ENCODE measurements around the gene PNP. TPM values are rescaled to one million over a fixed set of nuclear protein-coding genes. Genes with fewer than 3 reads are reported as not detected.

PNP gene
- total RNA-seq, 1 donor from 2014 or later = 131 TPM

DNA sequence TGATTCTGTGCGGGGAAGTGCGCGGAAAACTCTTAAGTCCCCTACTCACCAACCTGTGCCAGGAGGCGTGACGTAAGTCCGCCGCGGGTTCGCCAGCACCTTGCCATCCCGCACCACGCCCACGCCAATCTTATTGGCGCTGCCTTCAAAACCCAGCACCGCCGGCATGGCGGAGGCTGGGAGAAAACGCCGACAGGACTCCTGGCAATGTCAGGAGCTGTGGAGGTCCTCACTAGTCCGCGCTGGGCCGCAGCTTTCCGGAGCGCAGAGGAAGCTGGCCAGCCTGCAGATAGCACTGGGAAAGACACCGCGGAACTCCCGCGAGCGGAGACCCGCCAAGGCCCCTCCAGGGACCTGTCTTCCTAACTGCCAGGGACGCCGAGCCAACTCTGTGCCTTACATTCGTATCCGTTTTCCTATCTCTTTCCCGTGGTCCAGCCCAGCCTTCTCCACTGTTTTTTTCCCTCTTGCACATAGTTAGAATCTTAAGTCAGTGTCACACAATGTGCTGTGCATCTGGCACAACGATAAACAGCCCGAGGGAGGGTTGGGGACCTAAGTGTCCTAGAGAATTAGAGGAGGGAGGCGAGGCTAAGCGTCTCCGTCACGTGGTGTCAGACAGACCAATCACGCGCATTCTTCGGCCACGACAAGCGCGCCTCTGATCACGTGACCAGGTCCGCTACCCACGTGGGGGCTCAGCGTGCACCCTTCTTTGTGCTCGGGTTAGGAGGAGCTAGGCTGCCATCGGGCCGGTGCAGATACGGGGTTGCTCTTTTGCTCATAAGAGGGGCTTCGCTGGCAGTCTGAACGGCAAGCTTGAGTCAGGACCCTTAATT, 14.5 kb upstream of the PNP start, which contains the start of the genes APEX1 and OSGEP:
Gene APEX1, plus strand, starts transcription at position 711 of the 839 bp plus-strand sequence. CDS start 420 bp downstream, outside the sequence.
Gene OSGEP, minus strand, starts transcription at position 297 of the 839 bp plus-strand sequence. Its CDS starts 129 bp downstream, at position 168.
- DNase-seq (ENCODE audit: extremely low read depth, low read depth, low spot score) = peak; percentile 99

DNA sequence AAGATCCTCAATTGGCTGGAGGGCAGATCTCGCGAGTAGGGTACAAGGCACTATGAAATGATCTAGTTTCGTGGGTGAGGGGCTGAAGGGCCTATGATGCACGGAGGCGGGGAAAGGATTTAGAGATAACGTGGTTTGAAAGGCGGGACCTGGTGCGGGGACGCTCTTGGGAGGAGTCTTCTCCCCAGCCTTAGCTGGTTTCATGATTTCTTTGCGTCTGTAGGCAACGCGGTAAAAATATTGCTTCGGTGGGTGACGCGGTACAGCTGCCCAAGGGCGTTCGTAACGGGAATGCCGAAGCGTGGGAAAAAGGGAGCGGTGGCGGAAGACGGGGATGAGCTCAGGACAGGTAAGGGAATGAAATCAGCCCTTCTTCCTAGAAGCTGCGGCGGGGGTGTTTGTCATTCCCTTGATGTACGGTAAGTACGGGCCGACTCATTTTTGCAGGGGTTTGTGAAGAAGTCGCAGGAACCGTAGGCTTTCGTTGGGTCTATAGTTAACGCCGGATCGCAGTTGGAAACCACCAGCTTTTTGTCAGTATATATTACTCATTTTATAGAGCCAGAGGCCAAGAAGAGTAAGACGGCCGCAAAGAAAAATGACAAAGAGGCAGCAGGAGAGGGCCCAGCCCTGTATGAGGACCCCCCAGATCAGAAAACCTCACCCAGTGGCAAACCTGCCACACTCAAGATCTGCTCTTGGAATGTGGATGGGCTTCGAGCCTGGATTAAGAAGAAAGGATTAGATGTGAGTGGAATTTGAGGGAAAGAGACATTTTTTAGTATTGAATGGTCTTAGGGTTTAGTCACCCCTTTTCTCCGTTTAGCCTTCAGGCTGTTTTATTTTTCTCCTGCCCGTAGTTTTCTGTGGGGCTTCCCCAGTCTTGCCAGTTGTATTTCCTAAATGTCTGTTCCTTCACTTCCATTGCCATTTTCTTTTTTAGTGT, 13.6 kb upstream of the PNP start:
- peak; percentile 66 for DNase-seq (ENCODE audit: extremely low read depth, low read depth, low spot score)

GRCh38 chr14:20456971-20457370, 12.2 kb upstream of the PNP start:
- DNase-seq (ENCODE audit: extremely low read depth, low read depth, low spot score) = no peak

DNA sequence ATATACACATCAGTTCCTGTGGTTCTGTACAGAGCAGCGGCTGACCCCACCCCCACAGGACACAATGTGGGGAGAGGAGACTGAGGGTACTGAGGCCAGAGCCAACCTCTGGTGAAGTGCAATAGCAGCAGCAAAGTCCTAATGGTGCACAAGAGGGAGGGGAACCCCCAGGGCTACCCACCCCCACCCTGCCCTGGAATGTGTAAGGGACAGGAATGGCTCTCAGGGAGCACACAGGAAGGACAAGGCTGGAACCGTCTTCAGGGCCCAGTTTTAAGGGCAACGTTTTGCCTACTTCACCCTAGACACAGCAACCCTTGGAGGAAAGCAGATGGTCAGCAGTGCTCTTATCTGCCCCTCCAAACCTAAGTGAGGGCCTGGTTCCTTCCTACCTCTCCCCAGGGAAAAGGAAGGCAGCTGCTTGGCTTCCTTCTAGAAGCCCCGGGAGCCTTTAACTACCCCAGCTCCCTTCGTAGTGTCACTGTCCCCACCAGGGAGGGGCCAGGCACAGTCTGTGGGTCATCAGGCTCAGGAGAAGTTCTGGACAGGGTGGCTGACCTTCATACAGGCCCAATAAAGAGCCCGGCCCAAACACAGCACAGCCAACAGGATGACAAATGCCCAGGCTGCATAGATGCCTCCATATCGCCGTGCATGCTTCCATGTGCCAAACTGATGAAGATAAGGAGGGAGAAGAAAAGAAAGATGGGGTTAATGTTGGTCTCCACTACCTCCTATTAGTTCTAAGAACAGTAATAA, 11.0 kb upstream of the PNP start:
- DNase-seq (ENCODE audit: extremely low read depth, low read depth, low spot score) = no peak

DNA sequence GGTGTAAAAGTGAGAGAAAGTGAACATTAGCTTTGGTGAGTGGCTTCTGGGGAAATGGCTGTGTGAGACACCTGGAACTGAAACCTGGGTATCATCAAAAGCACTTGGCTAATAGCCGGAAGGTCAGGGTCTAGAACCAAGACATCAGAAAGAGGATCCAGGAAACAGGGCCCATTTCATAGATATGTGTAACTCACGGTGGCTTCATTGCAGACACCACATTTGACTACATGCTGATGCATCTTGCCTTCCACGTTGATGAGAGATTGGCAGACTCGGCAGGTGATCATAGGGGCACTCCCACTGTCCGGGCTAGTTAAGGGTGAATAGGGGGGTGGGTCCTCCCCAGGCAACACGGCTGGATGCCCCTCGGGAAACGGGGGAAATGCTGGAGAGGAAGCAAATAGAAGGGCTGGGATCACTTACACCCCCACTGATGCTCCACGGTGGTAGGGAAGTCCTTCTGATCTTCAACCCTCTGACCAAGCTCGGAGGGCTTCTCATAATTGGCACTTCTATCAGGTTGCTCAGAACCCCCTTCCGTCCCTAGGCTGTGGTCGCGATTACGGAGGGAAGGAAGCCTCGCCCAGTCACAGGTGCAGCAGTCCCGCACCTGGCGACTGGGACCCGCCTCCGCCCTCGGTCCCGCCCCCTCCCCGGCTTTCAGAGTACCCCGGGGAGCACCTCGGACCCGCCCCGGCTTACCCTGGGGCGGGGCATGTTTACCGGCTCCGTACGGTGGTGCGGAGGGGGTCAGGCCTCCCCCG, 8.6 kb upstream of the PNP start:
- DNase-seq (ENCODE audit: extremely low read depth, low read depth, low spot score) = no peak

GRCh38 chr14:20461225-20462141, 7.7 kb upstream of the PNP start, which contains the start of gene PIP4P1:
Gene PIP4P1 (minus strand): TSS chr14:20461434. CDS start chr14:20461325, 109 bp downstream.
- DNase-seq (ENCODE audit: extremely low read depth, low read depth, low spot score) = peak; percentile 99

DNA sequence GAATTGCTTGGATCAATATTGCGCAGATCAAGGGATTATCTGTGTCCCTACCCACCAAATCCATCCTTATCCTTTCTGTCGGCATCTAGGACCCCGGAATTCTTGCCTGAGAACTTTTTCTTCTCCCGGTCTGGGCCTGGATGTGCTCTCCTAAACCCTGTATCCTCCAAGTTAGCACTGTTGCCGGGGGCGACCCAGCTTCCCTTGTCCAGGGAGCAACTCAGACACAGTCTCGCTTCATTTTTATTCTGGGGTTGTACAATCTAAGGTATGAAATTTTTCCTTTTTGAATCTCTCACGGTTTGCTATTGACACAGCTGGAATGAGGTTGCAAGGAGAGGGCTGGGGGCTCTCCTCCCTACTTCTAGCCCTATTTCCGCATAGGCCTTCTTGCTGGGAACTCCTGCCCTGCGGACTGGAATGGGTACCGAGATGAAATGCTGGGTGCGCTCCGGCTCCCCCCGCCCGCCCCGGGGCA, 403 bp upstream of the PNP start:
- DNase-seq (ENCODE audit: extremely low read depth, low read depth, low spot score) = no peak

DNA sequence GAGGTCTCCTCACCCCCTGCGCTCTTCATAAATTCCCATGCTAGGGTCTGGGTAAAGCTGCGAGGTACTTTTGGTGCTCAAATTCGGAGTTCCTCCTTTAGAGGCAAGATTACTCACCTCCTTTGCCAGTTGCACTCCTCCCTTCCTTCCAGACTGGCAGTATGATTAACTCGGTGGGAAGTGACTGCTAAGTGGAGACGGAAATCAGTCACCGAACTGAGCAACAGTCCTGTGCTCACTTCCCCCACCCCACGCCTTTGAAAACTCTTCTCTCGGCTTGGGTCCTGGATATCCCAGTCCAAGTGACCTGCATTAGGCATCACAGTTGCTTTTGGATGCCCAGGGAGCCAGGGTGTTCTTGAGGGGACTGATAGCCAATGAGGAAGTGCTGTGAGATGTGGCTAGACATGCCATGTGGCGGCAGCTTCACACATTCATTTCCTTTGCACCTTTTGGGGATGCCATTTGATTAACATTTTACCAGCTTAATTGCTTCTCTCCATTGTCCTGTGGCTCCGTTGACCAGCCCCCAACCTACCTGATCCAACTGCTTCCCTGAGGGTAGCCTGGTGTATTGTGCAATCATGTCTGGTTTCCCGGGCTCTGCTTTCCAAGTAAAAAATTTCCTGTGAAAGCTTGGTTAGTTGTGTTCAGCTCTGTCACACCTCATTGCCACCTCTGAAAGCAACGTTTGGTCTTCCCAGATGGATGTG, 840 bp downstream of the PNP start:
- DNase-seq (ENCODE audit: extremely low read depth, low read depth, low spot score) = no peak

DNA sequence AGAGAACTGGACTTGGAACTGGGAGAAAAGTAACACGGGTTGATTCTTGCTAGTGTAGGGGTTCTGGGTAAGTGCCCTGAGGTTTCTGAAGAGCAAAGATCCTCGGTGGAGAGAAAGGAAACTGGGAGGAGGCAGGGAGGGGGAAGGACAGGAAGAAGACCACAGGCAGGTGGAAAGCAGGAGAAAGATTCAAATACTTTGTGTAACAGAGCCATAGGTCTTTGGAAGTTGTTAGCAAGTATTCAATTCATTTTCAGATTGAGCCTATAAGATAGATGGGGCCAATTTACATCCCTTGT, 1.3 kb downstream of the PNP start:
- no peak for DNase-seq (ENCODE audit: extremely low read depth, low read depth, low spot score)

- DNase-seq (ENCODE audit: extremely low read depth, low read depth, low spot score) = no peak
Observed at GRCh38 chr14:20472536-20473169, 3.4 kb downstream of the PNP start.

DNA sequence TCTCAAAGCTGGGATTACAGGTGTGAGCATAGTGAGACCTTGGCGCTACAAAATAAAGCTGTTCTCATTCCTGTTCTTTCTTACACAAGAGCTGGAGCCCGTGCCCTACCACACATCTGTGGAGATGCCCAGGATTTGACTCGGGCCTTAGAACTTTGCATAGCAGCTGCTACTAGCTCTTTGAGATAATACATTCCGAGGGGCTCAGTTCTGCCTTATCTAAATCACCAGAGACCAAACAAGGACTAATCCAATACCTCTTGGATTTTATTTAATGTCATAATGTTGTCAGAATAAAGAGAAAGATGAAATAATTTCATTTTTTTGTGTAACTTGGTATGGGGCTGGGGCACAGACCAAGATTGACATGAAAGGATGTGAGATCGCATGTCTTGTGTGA, 7.6 kb downstream of the PNP start:
- DNase-seq (ENCODE audit: extremely low read depth, low read depth, low spot score) = no peak

DNA sequence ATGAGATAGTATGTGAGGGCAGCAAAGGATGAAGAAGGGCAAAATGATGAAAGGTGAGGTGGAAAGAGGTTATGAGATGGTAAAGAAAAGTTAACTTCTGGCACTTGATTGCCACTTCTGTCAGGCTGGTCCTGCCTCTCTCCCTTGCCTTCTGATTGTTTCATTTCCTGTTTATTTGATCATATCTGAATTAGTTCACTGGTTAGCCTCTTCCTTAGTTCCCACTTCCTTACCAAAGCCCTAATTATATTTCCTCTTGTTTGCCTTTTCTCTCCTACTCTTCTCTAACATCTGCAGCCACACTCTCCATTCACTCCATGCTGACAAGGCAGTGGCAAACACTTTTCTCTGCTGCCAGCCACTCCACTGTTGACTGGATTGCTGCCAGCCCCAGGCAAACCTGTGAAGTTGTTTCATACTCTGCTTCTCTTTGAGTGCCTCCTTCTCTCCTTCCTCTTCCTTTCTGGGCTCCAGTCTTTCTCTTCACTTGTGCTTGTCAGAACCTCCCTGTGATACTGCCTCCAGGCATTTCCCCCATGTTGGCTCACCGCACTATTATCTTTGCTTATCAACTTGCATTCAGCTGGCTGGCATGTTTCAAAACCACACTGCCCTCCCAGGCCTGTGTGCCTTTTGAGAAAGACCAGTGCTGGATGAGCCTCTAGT, 8.1 kb downstream of the PNP start:
- no peak for DNase-seq (ENCODE audit: extremely low read depth, low read depth, low spot score)

GRCh38 chr14:20478894-20479293, 9.7 kb downstream of the PNP start:
- no peak for DNase-seq (ENCODE audit: extremely low read depth, low read depth, low spot score)

DNA sequence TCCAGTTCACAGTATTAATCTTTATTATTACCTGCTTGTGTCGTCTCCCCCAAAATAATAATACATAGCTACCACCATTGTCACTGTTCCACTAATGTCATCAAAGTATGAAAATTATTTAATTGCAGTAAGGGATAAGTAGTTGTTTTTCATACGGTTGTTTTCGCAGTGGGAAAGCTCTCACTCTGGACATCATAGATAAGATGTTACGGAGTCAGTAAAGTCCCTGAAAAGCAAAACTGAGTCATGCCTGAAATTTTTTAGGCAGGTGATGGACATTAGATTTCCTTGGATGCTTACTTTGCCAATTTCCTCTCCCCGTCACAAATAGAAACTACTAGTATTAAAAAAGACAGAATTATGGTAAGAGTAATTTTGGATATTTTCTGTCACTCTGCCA, 13.2 kb downstream of the PNP start:
- DNase-seq (ENCODE audit: extremely low read depth, low read depth, low spot score) = no peak

DNA sequence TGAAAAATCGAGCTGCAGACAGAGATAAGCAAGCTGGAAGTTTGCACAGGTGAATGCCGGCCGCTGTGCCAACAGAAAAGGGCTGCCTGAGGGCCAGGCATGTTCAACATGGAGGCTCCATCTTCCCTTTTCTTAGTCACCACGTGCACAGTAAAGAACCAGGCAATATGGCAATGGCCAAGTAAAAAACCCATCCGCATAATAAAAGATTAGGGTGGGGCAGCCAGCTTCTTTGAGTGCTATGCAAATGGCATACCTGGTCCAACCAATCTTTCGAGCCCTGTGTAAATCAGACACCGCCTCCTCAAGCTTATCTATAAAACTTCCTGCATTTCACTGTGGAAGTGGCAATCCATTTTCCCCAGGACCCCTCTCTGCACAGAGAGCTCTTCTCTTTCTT, 16.7 kb downstream of the PNP start:
- no peak for DNase-seq (ENCODE audit: extremely low read depth, low read depth, low spot score)

- no peak for DNase-seq (ENCODE audit: extremely low read depth, low read depth, low spot score)
Observed at GRCh38 chr14:20486684-20487395, 17.6 kb downstream of the PNP start.

DNA sequence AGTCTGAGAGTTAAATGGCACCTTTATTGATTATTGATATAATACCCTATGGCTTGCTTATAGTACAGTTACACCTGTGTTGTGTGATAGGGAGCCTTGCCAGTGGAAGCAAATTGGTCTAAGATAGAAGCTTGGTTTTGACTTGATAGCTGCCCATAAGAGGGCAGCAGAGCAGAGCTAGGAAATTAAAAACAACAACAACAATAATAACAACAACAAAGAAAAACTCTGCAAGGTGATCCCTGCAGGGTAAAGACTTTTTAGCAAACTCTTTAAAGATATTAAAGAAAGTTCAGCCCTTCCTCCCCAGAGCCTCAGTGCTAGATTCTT, 18.2 kb downstream of the PNP start:
- no peak for DNase-seq (ENCODE audit: extremely low read depth, low read depth, low spot score)

Data from glomerular endothelial cell (primary cell).